HepG2 (cell line): ENCODE data around the gene DHRS1. TPM values are rescaled to one million over a fixed set of nuclear protein-coding genes. Genes with fewer than 3 reads are reported as not detected.

Experiments
- ATAC-seq: fragments of 200-7000 bp; cut with Tn5 transposase; 3 replicates; pipeline ENCODE4 v1.9.1; 2020; ENCODE audit warnings: mild to moderate bottlenecking, moderate library complexity
- BruUV-seq: library from RNA; stranded (reverse); fragments of 400-500 nt; replicated peaks from 2 replicates; lab custom pipeline; 2021; lab: Mats Ljungman, UMichigan
- CTCF ChIA-PET: fragments of 300-600 bp; formaldehyde crosslinking; extraction: SDS; loops from one replicate; lab custom pipeline; 2021; ENCODE audit warnings: low total read pairs, inconsistent platforms, low intra/inter-chr PET ratio; lab: Yijun Ruan, JAX
- POLR2A ChIA-PET: fragments of 350-600 bp; sonication (Branson Sonifier 250); formaldehyde crosslinking; loops from one replicate; lab custom pipeline; 2020; ENCODE audit warnings: antibody characterized with exemption, inconsistent platforms; lab: Yijun Ruan, JAX
- DNase-seq: peaks from one replicate; pipeline ENCODE4 v3.0.0-alpha.2; 2015; ENCODE audit warnings: low spot score
- FAIRE-seq: peaks from 3 replicates; lab custom pipeline; 2011; peaks lifted over from hg19 to GRCh38; lab: Jason Lieb, UNC
- H2AFZ ChIP-seq: one replicate; pipeline ENCODE4 v1.6.1; 2011; ENCODE audit warnings: low read length, inconsistent platforms
- H3K27ac ChIP-seq: fragments of 300-600 bp; 3 replicates; pipeline ENCODE4 v1.8.0; 2011; ENCODE audit warnings: mixed run types, mild to moderate bottlenecking, mixed read lengths, low read length, inconsistent platforms; ENCODE audit not compliant: insufficient read depth; ENCODE audit errors: extremely low read length
- H3K27me3 ChIP-seq, 2 experiments: fragments of 200-600 bp in 1 of 2; 2 replicates in 1 of 2; 3 replicates in 1 of 2; pipeline versions ENCODE4 v1.6.0 to v1.8.0; 2011; ENCODE audit warnings: low read length in 2 of 2, mild to moderate bottlenecking in 2 of 2, moderate library complexity in 2 of 2, inconsistent platforms in 1 of 2; ENCODE audit not compliant: insufficient read depth in 2 of 2, control insufficient read depth in 1 of 2
- H3K36me3 ChIP-seq, 2 experiments: fragments of 200-600 bp in 1 of 2; replicated peaks in 1 of 2; 2 replicates in 1 of 2; 3 replicates in 1 of 2; pipeline versions ENCODE4 v1.5.1 to v1.8.0; 2011; ENCODE audit warnings: low read length in 2 of 2, inconsistent platforms in 1 of 2; ENCODE audit not compliant: insufficient read depth in 2 of 2, control insufficient read depth in 1 of 2
- H3K4me1 ChIP-seq: 2 replicates; pipeline ENCODE4 v1.5.1; 2012; ENCODE audit warnings: low read length, inconsistent platforms; ENCODE audit not compliant: insufficient read depth
- H3K4me2 ChIP-seq: 2 replicates; pipeline ENCODE4 v1.6.0; 2011; ENCODE audit warnings: low read depth, low read length, inconsistent platforms
- H3K4me3 ChIP-seq, 3 experiments: fragments of 200-600 bp in 1 of 3; sonication (generic), shearing (Covaris generic) in 1 of 3; replicated peaks in 1 of 3; 2 replicates each; pipeline ENCODE4 v1.5.1; 2011 to 2016; ENCODE audit warnings: low read length in 3 of 3, inconsistent platforms in 2 of 3, low read depth in 2 of 3, mild to moderate bottlenecking in 2 of 3, control low read depth in 1 of 3, mixed read lengths in 1 of 3; ENCODE audit not compliant: insufficient read depth in 1 of 3
- H3K79me2 ChIP-seq: one replicate; pipeline ENCODE4 v1.6.1; 2011; ENCODE audit warnings: low read length, inconsistent platforms; ENCODE audit not compliant: insufficient read depth
- H3K9ac ChIP-seq: 2 replicates; pipeline ENCODE4 v1.6.0; 2011; ENCODE audit warnings: mild to moderate bottlenecking, low read depth, low read length, inconsistent platforms; ENCODE audit not compliant: insufficient read depth
- H3K9me3 ChIP-seq: 2 replicates; pipeline ENCODE4 v1.5.1; 2012; ENCODE audit warnings: mild to moderate bottlenecking, low read length
- H4K20me1 ChIP-seq: 2 replicates; pipeline ENCODE4 v1.6.0; 2011; ENCODE audit warnings: inconsistent platforms, mild to moderate bottlenecking, low read length, moderate library complexity; ENCODE audit not compliant: insufficient read depth
- EEA1 ChIP-seq: sonication (generic); formaldehyde crosslinking; IDR thresholded peaks from 2 replicates; pipeline ENCODE4 v1.5.1; 2020; ENCODE audit warnings: mild to moderate bottlenecking, missing genetic modification reagents, borderline replicate concordance
- MNT ChIP-seq: fragments of 450-650 bp; IDR thresholded peaks from 2 replicates; pipeline ENCODE4 v1.6.1; 2016
- NCOR1 ChIP-seq: fragments of 200-600 bp; sonication (generic); IDR thresholded peaks from 2 replicates; pipeline ENCODE4 v1.7.0; 2017; ENCODE audit warnings: antibody characterized with exemption, low read length, borderline replicate concordance
- PREB ChIP-seq: sonication (generic); formaldehyde crosslinking; IDR thresholded peaks from 2 replicates; pipeline ENCODE4 v1.4.0; 2020; ENCODE audit warnings: missing genetic modification reagents
- SNAPC4 ChIP-seq: sonication (generic); formaldehyde crosslinking; IDR thresholded peaks from 2 replicates; pipeline ENCODE4 v1.4.0; 2020; ENCODE audit warnings: mild to moderate bottlenecking, missing genetic modification reagents
- ZNF512 ChIP-seq: sonication (generic); formaldehyde crosslinking; IDR thresholded peaks from 2 replicates; pipeline ENCODE4 v1.4.0; 2020; ENCODE audit warnings: mild to moderate bottlenecking, missing genetic modification reagents
- ZNF639 ChIP-seq: conservative IDR thresholded peaks from 2 replicates; pipeline ENCODE4 v1.6.1; 2018; ENCODE audit warnings: missing genetic modification reagents
- ZNF776 ChIP-seq: sonication (generic); formaldehyde crosslinking; IDR thresholded peaks from 2 replicates; pipeline ENCODE4 v1.4.0; 2020; ENCODE audit warnings: mild to moderate bottlenecking, missing genetic modification reagents
- WGBS: methylation state at CpG from one replicate; pipeline ENCODE4 v1.1.6; 2017; ENCODE audit warnings: low lambda C conversion rate; 5-methylcytosine and 5-hydroxymethylcytosine counted together
- in situ Hi-C: cut with HindIII; loops from 2 replicates; pipeline ENCODE4 v1.10.0; 2017; ENCODE audit warnings: low pct_unique_long_range_greater_than_20kb; ENCODE audit not compliant: extremely low pct_ligation_motif_present
- intact Hi-C: fragments of 100-400 bp; cut with micrococcal nuclease; formaldehyde crosslinking; loops from one replicate; pipeline ENCODE4 v1.10.0; 2022; ENCODE audit not compliant: unreplicated experiment
- polyA plus RNA-seq, 8 experiments: library from polyadenylated mRNA; depleted of rRNA in 3 of 8; stranded (reverse) in 7 of 8; unstranded in 1 of 8; fragments of >200 nt; fragmentation: Illumina TruSeq in 4 of 8; extraction: Trizol in 4 of 8; gene quantifications; 2 replicates each; pipeline versions ENCODE4 v1.2.1 to v1.2.3, GENCODE V29; 2011 to 2016; ENCODE audit warnings: low read depth in 4 of 8, missing spikeins in 1 of 8, mixed read lengths in 1 of 8; ENCODE audit not compliant: insufficient read depth in 1 of 8
- total RNA-seq, 5 experiments: library from RNA; depleted of rRNA; stranded (reverse); fragments of >200 nt; fragmentation: Illumina TruSeq; extraction: Trizol; gene quantifications; 2 replicates each; pipeline ENCODE4 v1.2.3, GENCODE V29; 2016; ENCODE audit warnings: low read depth in 1 of 5

Gene DHRS1
- total and polyA plus RNA-seq, 2 of the 13 experiments (the other 11 are each of a cell fraction or from before 2014, with no cell fraction given): 49.8 to 60.8 TPM

- Histone ChIP-seq H3K27me3 (no peaks in the 10 kb centered on the region), H3K79me2 (no peaks in the 10 kb centered on the region), H3K9ac (no peak overlapping the region), H3K9me3 (no peaks in the 10 kb centered on the region), H3K27ac (no peak overlapping the region), H3K4me2 (no peak overlapping the region), H3K36me3 (peaks cover 4 to 13% of the 10 kb centered on the region in 2 experiments; a peak in 4 of 5 replicates), H4K20me1 (no peaks in the 10 kb centered on the region), H3K4me3 (no peak overlapping the region), H3K4me1 (peaks cover 21% of the 10 kb centered on the region), H2AFZ (no peak overlapping the region)
- no peak for ATAC-seq
- ChIA-PET POLR2A (interaction anchor here (0.8 to 16.5 kb wide), 4 partner anchors 8 to 170 kb away, joined by 3 to 435 read pairs (median 131); partner anchors contain the start of genes RABGGTA and TINF2), CTCF (no interaction called here)
- in situ Hi-C loops: no loop called here
- BruUV-seq: no TSS peak
- WGBS: 92% methylated on average over 20 of the region's 20 CpGs
- DNase-seq: no peak
- intact Hi-C loops: no loop called here
- FAIRE-seq: no peak
- TF ChIP-seq MNT: no peak
- no peak for TF ChIP-seq ZNF639
- TF ChIP-seq PREB (CRISPR knock-in tag): no peak
- TF ChIP-seq NCOR1: no peak
- no peak for TF ChIP-seq SNAPC4
- TF ChIP-seq ZNF512 (CRISPR knock-in tag): no peak
- TF ChIP-seq ZNF776 (CRISPR knock-in tag): no peak
- no peak for TF ChIP-seq EEA1 (CRISPR knock-in tag)
Measured at GRCh38 chr14:24261256-24261968, 38.2 kb downstream of the DHRS1 start.
